ENCODE results near the gene PLCB1.

PLCB1 gene

GRCh38 chr20:8880085-8880853 is 748.2 kb downstream of the PLCB1 start:
- DNase-seq, result no peak
- no peak for TF ChIP-seq POLR2A (IDR thresholded peaks at IDR 0.05; ENCODE audit: low read length)
- TF ChIP-seq GATA1 (IDR thresholded peaks at IDR 0.05; ENCODE audit: low read depth, low read length), result no peak

GRCh38 chr20:8891039-8891438 is 759.0 kb downstream of the PLCB1 start:
- DNase-seq, result no peak
- TF ChIP-seq POLR2A (IDR thresholded peaks at IDR 0.05; ENCODE audit: low read length) (no peak), GATA1 (IDR thresholded peaks at IDR 0.05; ENCODE audit: low read depth, low read length) (no peak)

GRCh38 chr20:8895472-8895871 is 763.4 kb downstream of the PLCB1 start:
- no peak for DNase-seq
- TF ChIP-seq GATA1 (IDR thresholded peaks at IDR 0.05; ENCODE audit: low read depth, low read length) (no peak), POLR2A (IDR thresholded peaks at IDR 0.05; ENCODE audit: low read length) (no peak)

GRCh38 chr20:8898823-8899222 is 766.8 kb downstream of the PLCB1 start:
- DNase-seq, result no peak
- TF ChIP-seq GATA1 (IDR thresholded peaks at IDR 0.05; ENCODE audit: low read depth, low read length) (no peak), POLR2A (IDR thresholded peaks at IDR 0.05; ENCODE audit: low read length) (no peak)

GRCh38 chr20:8901237-8902025 is 769.4 kb downstream of the PLCB1 start:
- TF ChIP-seq GATA1 (IDR thresholded peaks at IDR 0.05; ENCODE audit: low read depth, low read length) (no peak), POLR2A (IDR thresholded peaks at IDR 0.05; ENCODE audit: low read length) (no peak)
- DNase-seq, result no peak

- DNase-seq, result no peak
These were observed 771.9 kb downstream of the PLCB1 start for GRCh38 chr20:8903655-8904605.

GRCh38 chr20:8909596-8909995 is 777.5 kb downstream of the PLCB1 start:
- TF ChIP-seq POLR2A (IDR thresholded peaks at IDR 0.05; ENCODE audit: low read length), result no peak
- no peak for TF ChIP-seq GATA1 (IDR thresholded peaks at IDR 0.05; ENCODE audit: low read depth, low read length)
- DNase-seq, result no peak

More at GRCh38 chr20:8903655-8904605, 771.9 kb downstream of the PLCB1 start:
- no peak for TF ChIP-seq GATA1 (IDR thresholded peaks at IDR 0.05; ENCODE audit: low read depth, low read length)

- no peak for DNase-seq
- TF ChIP-seq POLR2A (IDR thresholded peaks at IDR 0.05; ENCODE audit: low read length) (no peak), GATA1 (IDR thresholded peaks at IDR 0.05; ENCODE audit: low read depth, low read length) (no peak)
These were observed 780.0 kb downstream of the PLCB1 start for GRCh38 chr20:8912096-8912495.

- no peak for TF ChIP-seq GATA1 (IDR thresholded peaks at IDR 0.05; ENCODE audit: low read depth, low read length)
- TF ChIP-seq POLR2A (IDR thresholded peaks at IDR 0.05; ENCODE audit: low read length), result no peak
These were observed 780.7 kb downstream of the PLCB1 start for GRCh38 chr20:8912731-8913130.

GRCh38 chr20:8913456-8913855 is 781.4 kb downstream of the PLCB1 start:
- DNase-seq, result no peak
- no peak for TF ChIP-seq GATA1 (IDR thresholded peaks at IDR 0.05; ENCODE audit: low read depth, low read length)

More at GRCh38 chr20:8912731-8913130, 780.7 kb downstream of the PLCB1 start:
- DNase-seq, result no peak

GRCh38 chr20:8914421-8914820 is 782.4 kb downstream of the PLCB1 start:
- TF ChIP-seq POLR2A (IDR thresholded peaks at IDR 0.05; ENCODE audit: low read length) (no peak), GATA1 (IDR thresholded peaks at IDR 0.05; ENCODE audit: low read depth, low read length) (no peak)
- no peak for DNase-seq

- DNase-seq, result no peak
These were observed 785.0 kb downstream of the PLCB1 start for GRCh38 chr20:8917084-8917483.

GRCh38 chr20:8918145-8918544 is 786.1 kb downstream of the PLCB1 start:
- DNase-seq, result no peak
- TF ChIP-seq POLR2A (IDR thresholded peaks at IDR 0.05; ENCODE audit: low read length) (no peak), GATA1 (IDR thresholded peaks at IDR 0.05; ENCODE audit: low read depth, low read length) (no peak)

More at GRCh38 chr20:8917084-8917483, 785.0 kb downstream of the PLCB1 start:
- TF ChIP-seq GATA1 (IDR thresholded peaks at IDR 0.05; ENCODE audit: low read depth, low read length) (no peak), POLR2A (IDR thresholded peaks at IDR 0.05; ENCODE audit: low read length) (no peak)

- TF ChIP-seq POLR2A (IDR thresholded peaks at IDR 0.05; ENCODE audit: low read length), result no peak
- no peak for TF ChIP-seq GATA1 (IDR thresholded peaks at IDR 0.05; ENCODE audit: low read depth, low read length)
- DNase-seq, result no peak
These were observed 792.5 kb downstream of the PLCB1 start for GRCh38 chr20:8924539-8924938.
